Measurements from ENCODE around the gene HGS.

The HGS gene, protein sequence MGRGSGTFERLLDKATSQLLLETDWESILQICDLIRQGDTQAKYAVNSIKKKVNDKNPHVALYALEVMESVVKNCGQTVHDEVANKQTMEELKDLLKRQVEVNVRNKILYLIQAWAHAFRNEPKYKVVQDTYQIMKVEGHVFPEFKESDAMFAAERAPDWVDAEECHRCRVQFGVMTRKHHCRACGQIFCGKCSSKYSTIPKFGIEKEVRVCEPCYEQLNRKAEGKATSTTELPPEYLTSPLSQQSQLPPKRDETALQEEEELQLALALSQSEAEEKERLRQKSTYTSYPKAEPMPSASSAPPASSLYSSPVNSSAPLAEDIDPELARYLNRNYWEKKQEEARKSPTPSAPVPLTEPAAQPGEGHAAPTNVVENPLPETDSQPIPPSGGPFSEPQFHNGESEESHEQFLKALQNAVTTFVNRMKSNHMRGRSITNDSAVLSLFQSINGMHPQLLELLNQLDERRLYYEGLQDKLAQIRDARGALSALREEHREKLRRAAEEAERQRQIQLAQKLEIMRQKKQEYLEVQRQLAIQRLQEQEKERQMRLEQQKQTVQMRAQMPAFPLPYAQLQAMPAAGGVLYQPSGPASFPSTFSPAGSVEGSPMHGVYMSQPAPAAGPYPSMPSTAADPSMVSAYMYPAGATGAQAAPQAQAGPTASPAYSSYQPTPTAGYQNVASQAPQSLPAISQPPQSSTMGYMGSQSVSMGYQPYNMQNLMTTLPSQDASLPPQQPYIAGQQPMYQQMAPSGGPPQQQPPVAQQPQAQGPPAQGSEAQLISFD

DNA sequence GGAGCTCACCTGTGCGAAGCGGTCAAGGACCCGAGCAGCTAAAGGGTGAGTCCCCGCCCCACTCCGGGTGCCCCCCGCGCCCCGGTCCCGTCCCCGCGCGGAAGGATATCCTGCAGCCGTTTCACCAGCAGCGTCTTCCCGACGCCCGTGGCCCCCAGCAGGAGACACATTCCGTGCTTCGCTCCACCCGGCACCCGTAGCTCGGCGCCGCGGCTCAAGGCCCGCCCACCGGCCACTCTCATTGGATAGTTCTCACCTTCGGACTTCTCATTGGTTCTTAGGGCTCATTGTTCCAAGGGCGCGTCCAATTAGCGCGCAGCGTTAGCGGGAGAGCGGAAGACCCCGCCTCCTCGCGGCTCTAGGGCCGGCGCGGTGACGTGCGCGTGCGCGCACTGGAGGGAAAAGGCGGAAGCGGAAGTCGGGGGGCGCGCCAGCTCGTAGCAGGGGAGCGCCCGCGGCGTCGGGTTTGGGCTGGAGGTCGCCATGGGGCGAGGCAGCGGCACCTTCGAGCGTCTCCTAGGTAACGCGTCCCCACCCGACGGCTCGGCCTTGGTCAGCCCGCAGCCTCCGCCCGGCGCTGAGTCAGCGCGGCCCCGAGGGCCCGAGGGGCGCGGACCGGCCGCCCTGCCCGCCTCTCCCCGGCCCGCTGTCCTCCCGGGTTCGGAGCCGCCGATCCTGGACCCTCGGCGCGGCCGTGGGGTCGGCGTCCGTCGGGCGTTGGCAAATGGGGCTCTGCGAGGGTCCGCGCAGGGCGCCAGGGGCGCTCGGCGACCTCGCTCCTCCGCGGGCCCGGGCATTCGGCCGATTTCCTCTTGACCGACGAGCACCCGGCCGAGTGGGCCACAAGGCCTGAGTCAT is at the start of gene HGS, which contains the start of gene ARL16:
HGS (plus strand) TSS at position 428 of the 858 bp plus-strand sequence; CDS start at position 484, 56 bp downstream.
ARL16 (minus strand) TSS at position 214 of the 858 bp plus-strand sequence; CDS start at position 170, 44 bp downstream.
- DNase-seq (ENCODE audit: low read depth, low spot score), result peak; percentile 96
- ChIA-PET CTCF (interaction anchor here (1.2 to 2.6 kb wide), 8 partner anchors 8 to 83 kb away, joined by 3 to 9 read pairs (median 4); no protein-coding TSS in a partner anchor), POLR2A (interaction anchor here (0.7 to 3.6 kb wide), 15 partner anchors 8 to 182 kb away, joined by 3 to 26 read pairs (median 3); partner anchors contain the start of genes ACTG1, CCDC137, FAAP100 and MRPL12)
- TF ChIP-seq, protein P1, sequence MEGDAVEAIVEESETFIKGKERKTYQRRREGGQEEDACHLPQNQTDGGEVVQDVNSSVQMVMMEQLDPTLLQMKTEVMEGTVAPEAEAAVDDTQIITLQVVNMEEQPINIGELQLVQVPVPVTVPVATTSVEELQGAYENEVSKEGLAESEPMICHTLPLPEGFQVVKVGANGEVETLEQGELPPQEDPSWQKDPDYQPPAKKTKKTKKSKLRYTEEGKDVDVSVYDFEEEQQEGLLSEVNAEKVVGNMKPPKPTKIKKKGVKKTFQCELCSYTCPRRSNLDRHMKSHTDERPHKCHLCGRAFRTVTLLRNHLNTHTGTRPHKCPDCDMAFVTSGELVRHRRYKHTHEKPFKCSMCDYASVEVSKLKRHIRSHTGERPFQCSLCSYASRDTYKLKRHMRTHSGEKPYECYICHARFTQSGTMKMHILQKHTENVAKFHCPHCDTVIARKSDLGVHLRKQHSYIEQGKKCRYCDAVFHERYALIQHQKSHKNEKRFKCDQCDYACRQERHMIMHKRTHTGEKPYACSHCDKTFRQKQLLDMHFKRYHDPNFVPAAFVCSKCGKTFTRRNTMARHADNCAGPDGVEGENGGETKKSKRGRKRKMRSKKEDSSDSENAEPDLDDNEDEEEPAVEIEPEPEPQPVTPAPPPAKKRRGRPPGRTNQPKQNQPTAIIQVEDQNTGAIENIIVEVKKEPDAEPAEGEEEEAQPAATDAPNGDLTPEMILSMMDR (IDR thresholded peaks at IDR 0.05; ENCODE audit: insufficient read depth, low read length, missing control alignments), result no peak
- peak within 1 kb of the TSS; percentile 89 for H3K4me3 ChIP-seq (ENCODE audit: low read depth, low read length)

DNA sequence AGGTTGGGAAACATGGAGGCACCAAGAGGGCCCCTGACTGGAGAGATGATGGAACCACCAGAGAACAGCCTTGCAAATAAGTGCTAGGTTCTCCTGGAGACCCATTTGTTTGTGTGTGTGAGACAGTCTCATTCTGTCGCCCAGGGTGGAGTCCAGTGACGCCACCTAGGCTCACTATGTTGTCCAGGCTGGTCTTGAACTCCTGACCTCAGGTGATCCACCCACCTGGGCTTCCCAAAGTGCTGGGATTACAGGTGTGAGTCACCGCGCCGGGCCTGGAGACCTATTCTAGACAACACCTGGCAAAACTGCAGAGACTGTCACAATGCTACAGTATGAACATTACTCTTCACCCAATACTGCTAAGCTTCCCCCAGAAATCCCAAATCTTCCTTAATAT is 48.4 kb upstream of the HGS start:
- ChIA-PET CTCF (interaction anchor here (0.6 to 2.5 kb wide), 2 partner anchors 34 to 89 kb away, joined by 4 to 10 read pairs; no protein-coding TSS in a partner anchor), POLR2A (no interaction called here)
- H3K4me3 ChIP-seq (ENCODE audit: low read depth, low read length), result peak overlapping the region; percentile 79
- TF ChIP-seq, protein P1 (IDR thresholded peaks at IDR 0.05; ENCODE audit: insufficient read depth, low read length, missing control alignments), result no peak
- no peak for DNase-seq (ENCODE audit: low read depth, low spot score)

DNA sequence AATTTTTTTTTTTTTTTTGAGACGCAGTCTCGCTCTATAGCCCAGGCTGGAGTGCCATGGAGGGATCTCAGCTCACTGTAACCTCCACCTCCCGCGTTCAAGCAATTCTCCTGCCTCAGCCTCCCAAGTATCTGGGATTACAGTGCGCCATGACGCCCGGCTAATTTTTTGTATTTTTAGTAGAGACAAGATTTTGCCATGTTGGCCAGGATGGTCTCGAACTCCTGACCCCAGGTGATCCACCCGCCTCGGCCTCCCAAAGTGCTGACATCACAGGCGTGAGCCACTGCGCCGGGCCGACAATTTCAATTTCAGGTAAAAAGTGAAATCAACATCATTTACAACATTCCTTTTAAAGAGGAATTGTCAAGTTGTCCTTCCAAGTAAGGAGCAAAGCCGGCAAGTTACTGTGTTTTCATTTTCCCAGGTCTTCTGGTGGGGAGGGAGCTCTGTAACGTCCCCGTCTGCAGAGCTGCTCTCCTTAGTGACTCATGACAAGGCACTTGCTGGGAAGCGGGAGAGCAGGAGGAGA is 47.8 kb upstream of the HGS start:
- CTCF ChIA-PET, result interaction anchor here (0.6 to 2.5 kb wide), 2 partner anchors 35 to 90 kb away, joined by 4 to 10 read pairs; no protein-coding TSS in a partner anchor
- TF ChIP-seq, protein P1 (IDR thresholded peaks at IDR 0.05; ENCODE audit: insufficient read depth, low read length, missing control alignments), result no peak
- DNase-seq (ENCODE audit: low read depth, low spot score), result no peak

DNA sequence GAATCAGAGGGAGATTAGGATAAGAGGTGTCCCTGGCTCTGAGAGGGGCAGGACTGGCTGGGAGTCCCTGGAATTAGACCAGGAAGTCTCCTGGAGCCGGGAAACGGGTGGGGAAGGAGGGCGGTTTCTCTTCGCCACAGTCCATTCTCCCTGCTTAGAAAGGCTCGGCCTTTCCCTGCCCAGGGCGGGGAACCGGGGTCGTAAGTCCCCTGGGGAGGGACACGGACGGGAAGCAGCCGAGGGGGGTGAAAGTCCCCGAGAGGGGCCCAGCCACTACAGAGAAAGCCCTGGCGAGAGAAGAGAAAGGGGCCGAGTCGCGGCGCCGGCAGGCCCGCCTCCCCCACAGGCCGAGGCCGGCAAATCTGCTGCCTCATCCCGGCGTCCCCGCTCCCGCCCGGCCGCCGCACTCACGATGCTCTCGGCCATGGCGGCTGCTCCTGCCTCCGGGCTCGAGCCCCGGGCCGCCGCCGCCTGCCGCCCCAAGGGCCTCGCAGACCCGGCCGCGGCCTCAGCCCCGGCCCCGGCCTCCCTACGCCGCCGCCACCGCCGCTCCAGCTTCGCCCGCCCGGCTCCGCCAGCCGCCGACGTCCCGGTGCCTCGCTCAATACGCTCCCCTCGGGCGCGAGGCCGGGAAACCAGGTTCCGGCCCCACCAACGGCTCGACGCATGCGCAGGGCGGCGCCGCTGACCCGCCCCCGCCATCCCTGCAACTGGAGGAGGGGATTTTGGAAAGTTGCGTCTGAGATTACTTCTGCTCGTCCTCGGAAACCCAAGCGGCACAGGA is 47.1 kb upstream of the HGS start, which contains the start of the genes NPLOC4 and TSPAN10:
NPLOC4 (minus strand) TSS at position 608 of the 784 bp plus-strand sequence; CDS start at position 426, 182 bp downstream.
TSPAN10 (plus strand) TSS at position 692 of the 784 bp plus-strand sequence. CDS start 5,217 bp downstream, outside the sequence.
- H3K4me3 ChIP-seq (ENCODE audit: low read depth, low read length), result peak within 1 kb of the TSS; percentile 79
- TF ChIP-seq, protein P1 (IDR thresholded peaks at IDR 0.05; ENCODE audit: insufficient read depth, low read length, missing control alignments), result no peak
- POLR2A ChIA-PET, result interaction anchor here (1.0 to 1.2 kb wide), 3 partner anchors 10 to 47 kb away, joined by 3 to 5 read pairs (median 3); partner anchors contain the start of genes ARL16 and HGS
- CTCF ChIA-PET, result interaction anchor here (2.5 kb wide), 1 partner anchor 35 kb away, joined by 10 read pairs; no protein-coding TSS in a partner anchor
- peak; percentile 17 for DNase-seq (ENCODE audit: low read depth, low spot score)

More for the DNA sequence above, 47.8 kb upstream of the HGS start:
- POLR2A ChIA-PET, result interaction anchor here (1.2 kb wide), 1 partner anchor 9 kb away, joined by 5 read pairs; no protein-coding TSS in a partner anchor
- H3K4me3 ChIP-seq (ENCODE audit: low read depth, low read length), result peak overlapping the region; percentile 79

DNA sequence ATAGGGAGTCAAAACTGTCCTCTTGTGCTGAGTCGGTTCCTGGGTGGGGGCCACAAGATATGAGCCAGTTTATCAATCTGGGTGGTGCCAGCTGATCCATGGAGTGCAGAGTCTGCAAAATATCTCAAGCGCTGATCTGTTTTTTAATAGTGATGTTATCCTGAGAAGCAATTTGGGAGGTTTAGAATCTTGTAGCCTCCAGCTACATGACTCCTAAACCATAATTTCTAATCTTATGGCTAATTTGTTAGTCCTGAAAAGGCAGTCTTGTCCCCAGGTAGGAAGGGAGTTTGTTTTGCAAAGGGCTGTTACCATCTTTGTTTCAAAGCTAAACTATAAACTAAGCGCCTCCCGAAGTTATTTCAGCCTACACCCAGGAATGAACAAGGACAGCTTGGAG is 45.1 kb upstream of the HGS start:
- H3K4me3 ChIP-seq (ENCODE audit: low read depth, low read length), result no peak overlapping the region
- TF ChIP-seq, protein P1 (IDR thresholded peaks at IDR 0.05; ENCODE audit: insufficient read depth, low read length, missing control alignments), result no peak
- POLR2A ChIA-PET, result no interaction called here
- no peak for DNase-seq (ENCODE audit: low read depth, low spot score)
- CTCF ChIA-PET, result no interaction called here

Data from AG04449 (cell line).